Stomach smooth muscle (tissue), 2 donors: ENCODE data around the gene USP54.
"Not testable (repeated sequence)": the region's sequence is repeated elsewhere in the genome, so short reads cannot be mapped to it uniquely, and the experiment has no call there.

ENCODE experiments used
- H3K27ac ChIP-seq: one replicate; pipeline ENCODE4 v1.7.0; 2013; ENCODE audit warnings: mild to moderate bottlenecking, low read length, inconsistent platforms
- H3K27me3 ChIP-seq, 2 donors: one replicate each; pipeline ENCODE4 v1.7.0; 2013; ENCODE audit warnings: low read length in 2 of 2; ENCODE audit not compliant: insufficient read depth in 2 of 2, control insufficient read depth in 1 of 2
- H3K36me3 ChIP-seq, 2 donors: one replicate each; pipeline ENCODE4 v1.7.0; 2013; ENCODE audit warnings: low read length in 2 of 2; ENCODE audit not compliant: control insufficient read depth in 2 of 2, insufficient read depth in 2 of 2
- H3K4me1 ChIP-seq: one replicate; pipeline ENCODE4 v1.7.0; 2013; ENCODE audit warnings: low read length; ENCODE audit not compliant: control insufficient read depth, insufficient read depth
- H3K4me3 ChIP-seq, 2 donors: one replicate each; pipeline ENCODE4 v1.7.0; 2013; ENCODE audit warnings: low read length in 2 of 2
- H3K9ac ChIP-seq, 2 donors: one replicate each; pipeline ENCODE4 v1.7.0; 2013; ENCODE audit warnings: low read length in 2 of 2, mild to moderate bottlenecking in 1 of 2
- H3K9me3 ChIP-seq, 2 donors: one replicate each; pipeline ENCODE4 v1.7.0; 2013; ENCODE audit warnings: low read length in 2 of 2; ENCODE audit not compliant: control insufficient read depth in 2 of 2
- donor health status: healthy.
- donor health status: Pancreatic carcinoma.

USP54 gene

DNA sequence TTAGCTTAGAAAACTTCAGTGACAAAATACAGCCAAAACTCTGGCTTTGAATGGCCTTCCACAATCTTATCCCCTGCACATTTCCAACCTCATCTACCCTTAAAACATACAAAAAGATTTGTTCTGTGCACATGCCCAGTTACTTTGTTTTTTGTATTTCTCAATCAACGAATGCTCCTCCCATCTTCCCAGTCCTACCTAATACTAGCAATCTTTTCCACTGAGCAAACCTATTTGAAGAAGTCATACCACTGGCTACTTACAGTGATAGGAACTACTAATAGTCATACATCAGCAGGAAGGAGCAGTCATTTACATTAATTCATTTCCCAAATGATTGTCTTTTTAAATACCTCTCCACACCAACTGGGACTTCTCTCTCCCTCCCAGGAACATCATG is 2.5 kb downstream of the USP54 start:
- H3K9me3 ChIP-seq, result peaks cover 0 to 2% of the 10 kb centered on the region in 2 donors
- no peak overlapping the region for H3K27ac ChIP-seq
- H3K27me3 ChIP-seq, result no peaks in the 10 kb centered on the region
- no peak overlapping the region for H3K9ac ChIP-seq
- H3K4me3 ChIP-seq, result no peak overlapping the region
- H3K36me3 ChIP-seq, result no peaks in the 10 kb centered on the region
- no peaks in the 10 kb centered on the region for H3K4me1 ChIP-seq

DNA sequence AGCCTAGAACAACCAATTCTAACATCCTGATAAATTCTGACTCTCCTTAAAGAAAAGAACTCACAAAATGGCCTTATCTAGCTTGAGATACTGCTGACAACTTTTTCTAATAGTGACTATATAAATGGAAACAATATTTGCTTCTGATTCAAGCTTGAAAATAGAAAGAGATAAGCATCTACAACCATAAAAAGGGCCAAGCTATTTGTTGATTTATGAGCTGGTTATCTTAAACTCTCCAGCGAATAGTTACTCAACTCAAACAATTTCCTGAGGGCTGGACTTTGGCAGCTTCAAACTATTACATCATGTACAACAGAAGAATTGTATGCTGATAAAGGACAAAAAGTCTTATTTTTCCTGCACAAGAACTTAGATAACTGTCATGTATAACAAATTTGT is 4.6 kb downstream of the USP54 start:
- no peaks in the 10 kb centered on the region for H3K4me1 ChIP-seq
- no peak overlapping the region for H3K4me3 ChIP-seq
- H3K9ac ChIP-seq, result no peak overlapping the region
- peaks cover 0 to 2% of the 10 kb centered on the region in 2 donors for H3K9me3 ChIP-seq
- H3K36me3 ChIP-seq, result no peaks in the 10 kb centered on the region
- H3K27ac ChIP-seq, result peak overlapping the region; percentile 31
- H3K27me3 ChIP-seq, result no peaks in the 10 kb centered on the region

DNA sequence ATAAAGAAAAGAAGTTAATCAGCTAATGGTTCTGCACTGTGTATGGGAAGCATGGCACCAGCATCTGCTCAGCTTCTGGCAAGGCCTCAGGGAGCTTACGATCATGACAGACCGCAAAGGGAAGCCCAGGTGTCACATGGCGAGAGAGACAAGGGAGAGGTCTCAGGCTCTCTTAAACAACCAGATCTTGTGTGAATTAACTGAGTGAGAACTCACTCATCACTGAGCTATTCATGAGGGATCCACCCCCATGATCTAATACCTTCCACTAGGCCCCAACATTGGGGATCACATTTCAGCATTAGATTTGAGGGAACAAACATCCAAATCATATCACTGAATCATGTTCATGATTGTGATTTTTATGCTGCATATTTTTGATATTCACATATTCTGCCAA is 5.8 kb downstream of the USP54 start:
- H3K36me3 ChIP-seq, result no peaks in the 10 kb centered on the region
- no peak overlapping the region for H3K27ac ChIP-seq
- H3K4me3 ChIP-seq, result no peak overlapping the region

DNA sequence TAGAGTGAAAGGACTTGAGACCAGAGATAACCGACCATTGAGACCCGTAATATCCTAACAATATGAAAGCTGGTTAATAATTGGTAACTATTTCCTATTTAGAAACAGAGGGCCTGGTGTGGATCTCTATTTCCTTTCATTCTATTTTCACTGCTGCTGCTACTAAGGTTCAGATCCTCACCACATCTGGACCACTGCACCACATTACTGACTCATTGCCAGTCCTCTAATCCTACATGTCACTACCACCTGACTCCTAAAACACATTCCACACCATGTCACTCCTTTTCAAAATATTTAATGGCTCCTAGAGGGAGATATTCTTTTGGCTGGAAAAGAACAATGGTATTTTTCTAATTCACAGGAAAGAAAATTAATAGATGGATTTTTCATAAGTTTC is 6.4 kb downstream of the USP54 start:
- no peak overlapping the region for H3K4me3 ChIP-seq
- H3K36me3 ChIP-seq, result no peaks in the 10 kb centered on the region
- H3K9ac ChIP-seq, result no peak overlapping the region
- H3K4me1 ChIP-seq, result no peaks in the 10 kb centered on the region
- H3K27ac ChIP-seq, result no peak overlapping the region
- peaks cover 0 to 2% of the 10 kb centered on the region in 2 donors for H3K9me3 ChIP-seq
- H3K27me3 ChIP-seq, result no peaks in the 10 kb centered on the region

More for the DNA sequence above, 5.8 kb downstream of the USP54 start:
- Histone ChIP-seq H3K9ac (no peak overlapping the region), H3K9me3 (peaks cover 0 to 2% of the 10 kb centered on the region in 2 donors), H3K4me1 (no peaks in the 10 kb centered on the region), H3K27me3 (no peaks in the 10 kb centered on the region)

DNA sequence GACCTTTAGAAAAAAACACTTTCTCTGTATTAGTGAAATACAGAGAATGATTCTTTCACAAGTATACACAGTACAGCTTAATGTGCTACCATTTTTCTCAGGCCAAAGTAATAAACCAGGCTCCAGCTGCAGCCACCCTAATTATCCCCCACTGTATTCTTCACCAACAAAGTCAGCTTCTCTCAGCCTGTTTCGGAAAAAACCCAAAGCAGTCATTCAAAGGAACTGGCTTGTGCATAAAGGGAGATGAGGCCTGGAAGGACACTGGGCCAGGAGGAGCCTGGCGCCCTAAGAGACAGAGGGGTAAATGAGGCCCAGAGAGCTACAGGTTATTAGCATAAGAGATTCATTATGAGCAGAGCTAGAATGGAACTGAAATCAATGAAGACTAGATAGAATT is 9.2 kb downstream of the USP54 start:
- H3K9me3 ChIP-seq, result peaks cover 0 to 2% of the 10 kb centered on the region in 2 donors
- H3K27me3 ChIP-seq, result no peaks in the 10 kb centered on the region
- no peak overlapping the region for H3K27ac ChIP-seq
- H3K4me3 ChIP-seq, result no peak overlapping the region
- H3K4me1 ChIP-seq, result peaks cover 12% of the 10 kb centered on the region
- H3K9ac ChIP-seq, result no peak overlapping the region
- no peaks in the 10 kb centered on the region for H3K36me3 ChIP-seq

DNA sequence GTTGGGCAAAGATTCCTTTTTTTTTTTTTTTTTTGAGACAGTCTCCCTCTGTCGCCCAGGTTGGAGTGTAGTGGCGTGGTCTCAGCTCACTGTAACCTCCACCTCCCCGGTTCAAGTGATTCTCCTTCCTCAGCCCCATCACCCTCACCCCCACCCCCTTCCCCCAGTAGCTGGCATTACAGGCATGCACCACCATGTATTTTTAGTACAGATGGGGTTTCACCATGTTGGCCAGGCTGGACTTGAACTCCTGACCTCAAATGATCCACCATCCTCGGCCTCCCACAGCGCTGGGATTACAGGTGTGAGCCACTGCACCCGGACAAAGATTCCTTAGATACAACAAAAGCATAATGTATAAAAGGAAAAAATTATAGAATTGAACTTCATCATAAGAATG is 12.2 kb downstream of the USP54 start:
- not testable (repeated sequence) for H3K27ac ChIP-seq, H3K27me3 ChIP-seq, H3K4me3 ChIP-seq, H3K9ac ChIP-seq, H3K36me3 ChIP-seq, H3K9me3 ChIP-seq
- H3K4me1 ChIP-seq, result peaks cover 12% of the 10 kb centered on the region

DNA sequence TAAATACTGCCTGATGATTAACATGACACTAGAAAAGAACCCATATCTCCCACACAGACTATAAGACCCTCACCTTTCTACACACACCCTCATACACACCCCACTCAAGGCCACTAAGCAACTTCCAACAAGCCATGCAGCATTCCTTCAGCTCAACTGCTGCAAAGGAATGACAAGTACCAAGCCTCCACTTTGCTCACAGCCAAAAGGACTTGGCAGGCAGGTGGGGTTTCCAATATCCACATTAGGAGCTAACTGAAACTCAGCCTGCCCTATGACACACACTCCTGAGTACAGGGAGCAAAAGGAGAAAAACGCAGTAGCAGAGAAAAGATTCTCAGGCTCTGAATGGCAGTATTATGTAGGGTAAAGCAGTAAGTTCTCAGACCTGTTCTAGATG is 13.4 kb downstream of the USP54 start:
- Histone ChIP-seq H3K27me3 (no peaks in the 10 kb centered on the region), H3K36me3 (no peaks in the 10 kb centered on the region), H3K9ac (peak overlapping the region; percentile 55 to 64), H3K4me1 (peaks cover 12% of the 10 kb centered on the region), H3K27ac (peak overlapping the region; percentile 87), H3K4me3 (peak overlapping the region in 1 of 2 donors; percentile 36), H3K9me3 (no peaks in the 10 kb centered on the region)

DNA sequence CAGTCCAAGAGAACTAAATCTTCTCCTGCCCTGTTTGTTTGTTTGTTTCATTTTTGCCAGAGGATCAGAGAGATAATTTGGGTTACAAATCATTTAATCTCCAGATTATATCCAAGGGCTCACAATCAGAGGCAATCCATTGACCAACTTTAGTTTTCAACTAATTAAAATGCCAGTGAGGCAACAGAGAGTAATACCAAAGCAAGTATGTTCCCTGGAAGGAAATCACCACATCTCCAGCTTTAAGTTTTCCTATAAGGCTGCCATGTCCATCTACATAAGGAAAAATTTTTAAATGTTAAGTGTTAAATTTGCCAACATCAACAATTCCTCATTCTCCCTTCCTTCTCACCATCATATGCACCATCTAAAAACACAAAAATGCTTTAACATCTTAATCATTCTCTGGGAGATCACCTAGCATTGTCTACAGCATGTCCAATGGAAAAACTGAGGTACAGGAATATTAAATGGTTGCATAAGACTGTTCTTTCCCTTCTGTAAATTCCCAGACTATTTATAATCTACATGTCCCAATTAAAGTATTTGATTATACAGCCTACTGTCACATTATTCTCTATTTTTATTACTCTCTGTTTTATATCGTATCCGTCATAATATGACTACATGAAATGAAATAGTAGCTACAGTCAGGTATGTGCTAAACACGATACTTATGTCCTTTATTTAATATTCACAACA is 14.1 kb downstream of the USP54 start:
- H3K4me1 ChIP-seq, result peaks cover 12% of the 10 kb centered on the region
- no peak overlapping the region for H3K9ac ChIP-seq
- H3K36me3 ChIP-seq, result no peaks in the 10 kb centered on the region
- H3K27me3 ChIP-seq, result no peaks in the 10 kb centered on the region
- H3K27ac ChIP-seq, result peak overlapping the region; percentile 87
- H3K9me3 ChIP-seq, result no peaks in the 10 kb centered on the region
- H3K4me3 ChIP-seq, result peak overlapping the region in 1 of 2 donors; percentile 12

DNA sequence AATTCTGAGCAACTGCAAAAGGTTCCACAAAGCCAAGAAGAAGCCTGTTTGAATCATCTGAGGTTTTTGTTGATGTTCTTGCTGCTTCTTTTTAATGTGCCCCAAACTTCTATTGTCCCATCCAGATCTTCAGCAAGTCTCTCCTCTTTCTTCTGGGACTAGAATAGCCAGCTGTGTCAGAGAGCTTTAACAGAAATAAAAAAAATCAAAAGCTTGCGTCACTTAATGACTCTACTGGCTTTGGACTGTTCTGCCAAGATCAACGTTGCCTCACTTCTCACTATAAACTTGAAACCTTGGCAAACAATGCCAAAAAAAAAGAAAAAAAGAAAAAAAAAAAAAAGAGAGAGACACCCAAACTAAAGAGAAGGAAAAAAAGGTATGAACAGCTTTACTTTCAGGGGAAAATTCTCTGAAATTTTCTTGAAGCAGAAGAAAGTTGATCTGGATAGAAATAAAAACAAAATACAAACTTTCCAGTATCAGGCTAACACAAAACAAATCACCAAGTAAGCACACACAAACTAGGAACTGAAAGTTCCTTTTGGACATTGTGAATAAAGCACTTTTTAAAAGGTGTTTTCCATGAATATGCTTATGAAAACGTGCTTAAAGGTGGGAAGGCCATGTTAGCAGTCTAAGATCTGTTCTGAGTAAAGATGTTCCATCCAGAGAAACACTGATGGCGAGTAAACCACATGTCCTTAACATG is 14.8 kb downstream of the USP54 start:
- peaks cover 12% of the 10 kb centered on the region for H3K4me1 ChIP-seq
- H3K9ac ChIP-seq, result peak overlapping the region; percentile 21 to 43
- H3K27ac ChIP-seq, result peak overlapping the region; percentile 87
- H3K4me3 ChIP-seq, result peak overlapping the region; percentile 50 to 69
- peaks cover 0 to under 1% of the 10 kb centered on the region in 2 donors for H3K36me3 ChIP-seq
- H3K27me3 ChIP-seq, result no peaks in the 10 kb centered on the region
- H3K9me3 ChIP-seq, result no peaks in the 10 kb centered on the region

DNA sequence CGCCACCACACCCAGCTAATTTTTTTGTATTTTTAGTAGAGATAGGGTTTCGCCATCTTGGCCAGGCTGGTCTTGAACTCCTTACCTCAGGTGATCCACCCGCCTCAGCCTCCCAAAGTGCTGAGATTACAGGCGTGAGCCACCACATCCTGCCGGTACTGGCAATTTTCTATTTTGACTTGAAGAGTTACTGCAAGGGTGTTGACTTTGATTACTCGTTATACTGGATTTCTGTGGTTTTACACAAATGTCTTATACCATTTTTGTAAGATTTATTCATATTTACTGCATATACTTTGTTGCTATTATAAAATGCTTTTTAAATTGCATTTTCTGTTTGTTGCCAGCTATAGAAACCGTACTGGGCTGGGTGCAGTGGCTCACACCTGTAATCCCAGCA is 24.1 kb downstream of the USP54 start:
- H3K36me3 ChIP-seq, H3K9me3 ChIP-seq, H3K27ac ChIP-seq, H3K4me3 ChIP-seq, H3K9ac ChIP-seq, H3K4me1 ChIP-seq, H3K27me3 ChIP-seq: not testable (repeated sequence)

DNA sequence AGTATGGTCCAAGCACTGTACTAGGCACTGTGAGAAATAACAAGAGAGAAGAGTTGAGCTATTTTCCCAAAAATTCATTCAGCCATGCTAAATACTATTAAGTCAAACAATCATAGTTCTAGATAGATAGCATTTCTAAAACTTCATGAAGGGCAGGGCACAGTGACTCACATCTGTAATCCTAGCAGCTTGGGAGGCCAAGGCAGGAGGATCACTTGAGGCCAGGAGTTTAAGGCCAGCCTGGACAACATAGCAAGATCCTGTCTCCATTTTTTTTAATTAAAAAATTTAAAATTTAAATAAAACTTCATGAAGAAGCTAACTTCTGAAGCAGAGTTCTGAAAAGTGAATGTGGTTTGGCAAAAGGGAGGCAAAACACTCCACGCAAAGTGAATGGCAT is 29.9 kb downstream of the USP54 start:
- no peaks in the 10 kb centered on the region for H3K36me3 ChIP-seq
- no peak overlapping the region for H3K9ac ChIP-seq
- no peaks in the 10 kb centered on the region for H3K27me3 ChIP-seq
- H3K4me3 ChIP-seq, result no peak overlapping the region
- no peak overlapping the region for H3K27ac ChIP-seq
- H3K9me3 ChIP-seq, result no peaks in the 10 kb centered on the region
- no peaks in the 10 kb centered on the region for H3K4me1 ChIP-seq
